Stimulated activated CD4-positive, alpha-beta T cell treated with anti-CD3 and anti-CD28 coated beads, Interleukin-15, amount 100 ng/mL, for 24 hours (primary cell): ENCODE data around the gene COL24A1.
A peak's percentile ranks its signal among the peaks of the same experiment; 100 is the strongest.
"Not testable (repeated sequence)": the region's sequence is repeated elsewhere in the genome, so short reads cannot be mapped to it uniquely, and the experiment has no call there.

Experiments
- DNase-seq: peaks from one replicate; pipeline ENCODE4 v3.0.0-alpha.2; 2020

The COL24A1 gene

DNA sequence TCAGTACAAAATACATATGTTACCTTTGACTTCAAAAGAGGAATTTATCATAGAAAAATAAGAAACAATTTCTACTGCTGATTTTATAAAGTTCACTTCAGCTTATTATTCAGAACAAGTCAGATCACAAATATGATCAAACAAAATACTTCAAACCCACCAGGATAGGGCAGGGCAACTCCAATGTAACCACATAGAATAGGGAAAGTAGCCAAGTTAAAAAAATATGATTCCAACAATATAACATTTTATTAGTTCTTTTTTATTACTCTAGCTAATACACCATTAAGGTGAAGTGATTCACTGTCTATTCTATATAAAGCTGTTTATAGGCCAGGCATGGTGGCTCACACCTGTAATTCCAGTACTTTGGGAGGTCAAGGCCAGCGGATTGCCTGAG, 393.8 kb downstream of the COL24A1 start:
- DNase-seq, result no peak

DNA sequence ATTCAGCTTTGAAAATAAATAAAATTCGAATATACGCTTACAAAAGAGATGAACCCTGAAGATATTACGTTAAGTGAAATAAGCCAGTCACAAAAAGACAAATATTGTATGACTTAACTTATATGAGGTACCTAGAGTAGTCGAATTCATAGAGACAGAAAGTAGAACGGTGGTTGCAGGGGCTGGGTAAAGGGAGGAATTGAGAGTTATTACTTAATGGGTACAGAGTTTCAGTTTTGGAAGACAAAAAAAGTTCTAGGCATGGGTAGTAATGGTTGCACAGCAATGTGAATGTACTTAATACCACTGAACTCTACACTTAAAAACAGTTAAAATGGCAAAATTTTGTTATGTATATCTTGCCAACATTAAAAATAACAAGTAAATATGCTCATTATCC, 399.7 kb downstream of the COL24A1 start:
- DNase-seq, result no peak

DNA sequence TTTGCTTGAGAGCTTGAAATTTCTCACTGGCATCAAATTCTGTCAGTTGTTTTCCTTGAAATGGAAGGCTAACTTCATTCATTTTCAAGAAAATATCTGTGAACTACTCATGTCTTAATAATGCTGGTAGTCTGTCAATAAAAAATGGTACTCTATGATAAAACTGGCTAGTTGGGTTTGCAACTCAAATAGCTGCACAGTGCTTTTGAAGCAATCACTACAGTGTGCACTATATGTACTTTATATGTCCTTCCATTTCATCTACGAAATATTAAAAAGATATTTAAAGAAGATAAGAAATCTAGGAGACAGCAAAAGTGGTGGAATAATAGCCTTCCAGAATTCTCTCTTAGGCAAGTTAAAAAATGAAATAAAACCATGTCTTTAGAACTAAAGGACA, 408.5 kb downstream of the COL24A1 start:
- DNase-seq, result no peak

DNA sequence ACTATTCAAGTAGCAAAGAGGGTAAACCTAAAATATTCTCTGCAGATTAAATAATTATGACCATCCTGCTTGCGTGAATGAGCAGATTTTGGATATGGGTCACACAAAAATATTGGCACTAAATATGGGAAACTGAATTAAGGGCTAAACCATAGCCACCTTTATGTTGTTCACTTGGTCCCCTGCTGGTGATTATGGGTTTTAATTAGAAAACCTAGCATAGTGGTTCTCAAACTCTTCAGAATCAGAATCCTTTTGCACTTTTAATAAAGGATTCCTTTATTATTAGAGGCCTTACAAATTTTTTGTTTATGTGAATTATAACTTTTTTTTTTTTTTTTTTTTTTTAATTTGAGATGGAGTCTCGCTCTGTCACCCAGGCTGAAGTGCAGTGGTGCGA, 409.8 kb downstream of the COL24A1 start:
- DNase-seq, result no peak

DNA sequence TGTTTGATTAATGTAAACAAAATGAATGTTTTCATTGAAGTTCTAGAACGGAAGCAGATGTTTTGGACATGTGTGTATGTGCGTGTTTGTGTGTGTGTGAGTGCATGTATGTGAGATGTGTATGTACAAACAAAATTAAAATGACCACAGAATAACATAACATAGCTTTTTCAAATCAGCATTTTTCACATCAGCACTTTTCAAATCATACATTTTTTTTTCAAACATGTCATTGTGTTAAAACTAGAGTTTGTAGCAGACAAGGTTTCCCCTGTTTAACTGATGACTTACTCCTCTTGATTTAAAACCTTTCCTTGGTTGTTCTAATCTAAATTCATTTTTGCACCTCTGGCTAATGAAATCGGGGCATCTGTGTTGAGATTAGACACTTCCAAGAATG, 412.8 kb downstream of the COL24A1 start:
- no peak for DNase-seq

DNA sequence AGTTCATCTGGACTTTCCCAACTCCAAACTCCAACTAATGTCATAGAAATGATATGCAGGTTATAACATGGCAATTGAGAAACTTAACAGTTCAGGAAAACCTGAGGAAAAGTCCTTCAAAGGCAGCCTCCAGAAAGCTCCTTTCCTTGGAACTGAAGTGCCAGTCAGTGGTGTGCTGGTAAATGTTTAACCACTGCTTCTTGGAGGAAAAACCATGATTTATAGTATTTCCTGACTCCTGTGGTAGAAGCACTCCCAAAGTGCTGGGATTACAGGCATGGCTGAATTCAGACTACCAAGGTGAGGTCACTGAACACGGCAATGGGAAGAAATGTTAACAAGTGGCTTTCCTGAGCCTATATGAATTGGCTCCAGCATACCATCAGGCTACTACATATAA, 421.6 kb downstream of the COL24A1 start:
- DNase-seq, result no peak

DNA sequence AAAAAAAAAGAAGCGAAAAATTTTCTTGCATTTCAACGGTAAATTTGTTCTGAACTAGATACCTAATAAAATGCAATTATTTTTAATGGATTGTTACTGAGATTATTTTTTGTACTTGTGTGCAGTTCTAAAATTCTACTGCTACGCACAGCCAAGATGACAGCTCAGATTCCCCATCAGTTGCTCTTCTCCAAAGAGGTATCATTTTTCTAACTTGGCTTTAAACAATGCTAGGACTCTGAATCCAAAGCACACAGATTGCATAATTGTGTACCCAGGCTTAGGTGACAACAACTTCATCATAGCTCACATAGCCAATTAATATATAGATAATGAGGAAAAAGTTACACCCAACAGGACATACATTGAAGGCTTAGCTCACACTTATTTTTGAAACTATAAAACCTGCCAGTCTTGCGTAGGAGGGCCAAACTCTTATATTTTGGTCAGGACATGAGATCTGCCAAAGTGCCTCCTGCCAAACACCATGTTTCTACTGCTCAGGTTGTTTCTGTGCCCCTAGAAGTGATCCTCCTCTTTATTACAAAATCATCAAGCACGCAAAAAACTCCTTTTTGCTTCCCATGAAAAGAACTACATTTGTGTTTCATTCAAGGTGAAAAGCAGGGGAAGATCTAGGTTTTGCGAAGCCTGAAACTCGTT, 437.8 kb downstream of the COL24A1 start:
- DNase-seq, result no peak

DNA sequence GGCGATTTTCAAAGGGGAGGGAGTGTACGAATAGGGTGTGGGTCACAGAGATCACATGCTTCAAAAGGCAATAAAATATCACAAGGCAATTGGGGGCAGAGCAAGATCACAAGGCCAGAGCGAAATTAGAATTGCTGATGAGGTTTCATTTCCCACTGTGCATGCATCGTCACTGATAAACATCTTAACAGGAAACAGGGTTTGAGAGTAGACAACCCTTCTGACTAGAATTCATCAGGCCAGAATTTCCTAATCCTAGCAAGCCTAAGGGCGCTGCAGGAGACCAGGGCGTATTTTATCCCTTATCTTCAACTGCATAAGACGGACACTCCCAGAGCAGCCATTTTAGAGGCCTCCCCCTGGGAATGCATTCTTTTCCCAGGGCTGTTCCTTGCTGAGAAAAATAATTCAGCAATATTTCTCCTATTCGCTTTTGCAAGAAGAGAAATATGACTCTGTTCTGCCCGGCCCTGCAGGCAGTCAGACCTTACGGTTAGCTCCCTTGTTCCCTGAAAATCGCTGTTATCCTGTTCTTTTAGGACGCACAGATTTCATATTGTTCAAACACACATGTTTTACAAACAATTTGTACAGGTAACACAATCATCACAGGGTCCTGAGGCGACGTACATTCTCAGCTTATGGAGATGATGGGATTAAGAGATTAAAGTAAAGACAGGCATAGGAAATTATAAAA, 442.0 kb downstream of the COL24A1 start:
- DNase-seq, result not testable (repeated sequence)

DNA sequence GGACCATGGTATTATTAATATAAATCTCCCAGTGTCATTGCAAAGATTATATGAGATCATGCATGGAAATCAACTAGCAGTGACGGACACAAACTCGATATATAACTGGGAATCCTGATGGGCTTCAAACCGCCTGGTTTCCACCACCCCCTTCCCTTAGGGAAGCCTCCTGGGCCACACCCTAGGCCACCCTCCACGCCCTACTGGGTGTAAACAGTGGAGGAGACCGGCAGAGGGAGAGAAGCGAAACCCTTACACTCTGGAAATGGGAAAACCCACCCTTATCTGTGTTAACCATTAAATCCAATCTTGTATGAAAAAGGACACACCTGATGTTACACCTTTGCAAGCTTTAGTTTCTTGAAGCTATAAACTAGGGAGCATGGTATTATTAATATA, 447.7 kb downstream of the COL24A1 start:
- DNase-seq, result no peak

DNA sequence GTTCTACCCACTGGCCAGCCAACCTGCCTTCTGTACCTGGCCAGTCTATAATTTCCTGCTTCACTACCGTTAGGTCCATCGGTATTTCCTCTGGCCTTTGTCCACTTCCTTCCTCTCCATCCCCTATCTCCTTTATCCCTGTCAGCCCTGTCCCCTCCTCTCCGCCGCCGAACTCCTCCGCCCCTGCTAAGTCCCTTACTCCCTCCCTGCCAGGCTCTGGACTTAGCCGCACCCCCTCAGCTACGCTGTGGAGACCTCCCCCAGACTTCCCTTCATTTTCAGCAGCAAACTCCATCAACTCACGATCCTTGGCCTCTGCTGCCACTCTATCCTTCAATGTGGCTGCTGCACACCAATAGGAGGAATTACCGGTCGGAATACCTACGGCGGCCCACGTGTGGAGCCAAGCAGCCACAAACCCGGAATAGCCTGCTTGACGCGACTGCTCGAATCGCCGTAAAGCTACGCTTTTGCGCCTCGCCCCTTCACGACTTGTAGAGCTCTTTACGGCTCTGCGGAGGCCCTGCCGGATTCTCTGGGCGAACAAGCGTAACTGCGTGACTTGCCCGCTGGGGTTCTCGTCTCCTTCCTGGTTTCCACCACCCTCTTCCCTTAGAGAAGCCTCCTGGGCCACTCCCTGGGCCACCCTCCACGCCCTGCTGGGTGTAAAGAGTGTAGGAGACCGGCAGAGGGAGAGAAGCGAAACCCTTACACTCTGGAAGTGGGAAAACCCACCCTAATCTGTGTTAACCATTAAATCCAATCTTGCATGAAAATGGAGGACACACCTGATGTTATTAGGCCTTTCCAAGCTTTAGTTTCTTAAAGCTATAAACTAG, 448.4 kb downstream of the COL24A1 start, which contains the start of gene ZNHIT6:
Gene ZNHIT6, minus strand, starts transcription at position 444 of the 839 bp plus-strand sequence. Its CDS starts 149 bp downstream, at position 295.
- DNase-seq, result peak; percentile 90

DNA sequence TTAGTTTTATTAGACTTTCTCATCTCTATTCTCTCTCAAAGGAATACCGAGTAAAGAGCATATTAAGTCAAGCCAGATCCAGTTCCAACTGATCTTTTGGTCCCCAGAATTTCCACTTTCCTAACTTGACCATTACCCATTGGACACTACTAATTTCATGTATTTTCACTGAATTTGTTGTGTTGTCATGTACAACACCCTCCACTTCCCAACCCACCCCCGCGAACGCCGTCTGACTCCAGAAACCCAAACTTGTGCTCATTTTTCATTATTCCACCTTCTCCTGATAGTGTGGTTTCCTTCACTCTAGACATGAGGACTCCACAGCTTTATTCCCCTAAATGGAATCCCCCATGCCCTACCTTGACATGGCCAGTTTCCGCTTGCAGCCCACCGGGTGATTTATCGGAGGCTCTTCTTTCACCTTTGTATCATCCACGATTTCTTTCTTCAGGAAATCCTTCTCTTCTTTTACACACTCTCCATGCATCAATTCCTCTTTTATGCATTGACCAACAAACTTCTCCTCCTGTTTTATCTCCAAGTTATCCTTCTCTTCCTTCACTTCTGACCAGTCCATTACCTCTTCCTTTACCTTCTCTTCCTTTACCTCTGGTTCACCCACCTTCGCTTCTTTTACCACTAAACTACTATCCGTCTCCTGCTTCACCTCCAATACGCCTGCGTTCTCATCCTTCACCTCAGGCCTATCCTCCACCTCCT, 449.1 kb downstream of the COL24A1 start:
- DNase-seq, result peak; percentile 2

DNA sequence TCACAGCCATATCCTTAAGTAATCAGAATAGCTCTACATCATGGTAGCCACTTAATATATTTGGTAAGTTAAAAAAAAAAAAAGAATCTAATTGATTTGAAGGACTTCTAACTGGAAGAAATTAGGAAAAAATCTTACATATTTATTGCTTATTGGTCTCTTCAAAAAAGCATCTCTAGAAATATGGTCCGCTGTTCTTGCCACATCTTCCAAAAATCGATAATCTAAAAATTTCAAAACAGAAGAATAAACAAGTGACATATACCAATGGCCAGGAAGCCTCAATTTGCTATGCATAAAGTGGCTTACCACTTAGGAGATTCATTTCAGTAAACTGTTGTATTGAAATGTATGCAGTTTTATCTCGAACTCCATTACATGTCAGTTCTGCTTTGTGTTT, 450.6 kb downstream of the COL24A1 start:
- DNase-seq, result no peak

DNA sequence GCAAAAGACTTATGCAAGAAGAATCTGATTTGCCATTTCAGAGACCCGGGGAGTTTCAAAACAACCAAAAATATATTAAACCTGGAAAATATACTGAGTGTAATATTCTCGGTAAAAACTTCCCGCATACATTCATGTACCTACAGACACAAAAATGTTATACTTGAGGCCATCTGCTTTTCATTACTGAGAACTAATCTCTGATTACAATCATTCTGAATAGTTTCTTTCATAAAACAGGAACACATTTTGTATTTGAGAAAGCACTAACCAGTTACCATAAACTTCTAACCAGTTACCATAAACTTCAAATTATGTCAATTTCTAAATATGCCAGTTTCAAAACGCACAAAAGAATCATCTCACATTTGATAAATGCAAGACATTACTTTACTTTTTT, 456.1 kb downstream of the COL24A1 start:
- DNase-seq, result no peak

DNA sequence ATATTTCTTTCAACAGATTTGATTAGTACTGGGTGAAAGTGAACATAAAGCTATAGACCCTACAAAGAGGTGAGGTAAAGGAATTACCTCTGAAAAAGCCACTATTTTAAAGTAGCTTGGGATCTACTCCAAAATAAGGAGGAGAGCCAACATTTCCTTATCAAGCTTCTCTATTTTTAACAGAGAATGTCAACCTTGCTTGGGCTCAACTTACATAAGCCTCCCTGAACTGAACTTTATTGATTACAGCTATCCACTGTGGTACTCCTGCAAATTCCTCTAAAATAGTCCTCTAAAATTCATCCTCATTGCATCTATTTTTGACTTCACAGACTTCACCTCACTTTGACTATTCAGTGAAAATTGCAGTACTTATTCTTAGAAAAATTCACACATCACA, 458.7 kb downstream of the COL24A1 start:
- DNase-seq, result no peak

DNA sequence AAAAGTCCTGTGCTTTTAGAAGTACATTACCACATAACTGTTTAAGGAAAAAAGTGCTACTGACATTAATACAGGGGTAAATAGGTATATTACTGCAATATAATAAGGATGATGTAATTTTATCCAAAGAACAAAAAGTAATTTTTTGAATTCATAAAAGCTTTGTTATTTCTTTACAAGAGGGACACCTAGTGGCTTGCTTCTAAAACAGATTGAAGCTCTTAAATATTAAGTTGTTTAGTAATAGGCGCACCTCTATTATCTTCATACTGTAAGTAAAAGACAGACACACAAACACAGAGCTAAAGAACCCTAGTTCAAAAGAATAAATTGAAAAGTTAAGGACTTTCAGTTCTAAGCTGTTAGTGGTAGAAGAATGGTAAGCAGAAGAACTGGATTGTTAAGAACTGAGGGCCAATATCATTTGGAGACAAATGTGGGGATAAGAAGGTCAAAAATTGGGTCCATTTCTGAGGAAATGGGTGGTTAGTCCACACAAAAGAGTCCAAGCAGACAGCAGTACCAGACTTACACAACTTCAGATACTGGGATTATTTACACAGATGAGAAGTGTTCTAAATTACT, 463.8 kb downstream of the COL24A1 start:
- DNase-seq, result no peak

DNA sequence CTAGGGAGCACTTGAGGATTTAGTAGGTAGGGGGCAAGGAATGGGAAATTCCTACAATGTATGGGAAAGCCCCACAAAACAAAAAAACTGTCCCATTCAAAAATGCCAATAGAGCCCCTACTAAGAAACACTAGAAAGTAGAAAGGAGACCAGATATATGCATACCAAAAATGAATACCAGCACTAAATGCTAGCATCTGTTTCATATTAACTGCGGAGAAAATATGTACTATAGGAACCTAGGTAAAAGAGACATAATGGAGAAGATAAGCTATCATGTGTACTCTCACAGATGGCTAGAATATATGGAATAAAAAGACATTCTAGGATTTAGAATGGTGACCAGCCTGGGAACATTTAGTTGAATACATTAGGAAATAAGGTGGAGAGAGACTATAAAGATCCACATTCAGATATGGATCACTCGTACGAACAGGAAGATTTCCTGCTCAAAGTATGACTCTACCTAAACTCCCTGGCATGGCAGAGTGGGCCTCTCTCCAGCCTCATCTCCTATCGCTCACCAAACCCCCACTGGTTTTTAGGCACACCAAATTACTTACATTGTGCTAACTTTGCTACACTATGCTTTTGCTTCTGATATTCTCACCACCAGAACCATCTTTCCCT, 466.7 kb downstream of the COL24A1 start:
- no peak for DNase-seq

DNA sequence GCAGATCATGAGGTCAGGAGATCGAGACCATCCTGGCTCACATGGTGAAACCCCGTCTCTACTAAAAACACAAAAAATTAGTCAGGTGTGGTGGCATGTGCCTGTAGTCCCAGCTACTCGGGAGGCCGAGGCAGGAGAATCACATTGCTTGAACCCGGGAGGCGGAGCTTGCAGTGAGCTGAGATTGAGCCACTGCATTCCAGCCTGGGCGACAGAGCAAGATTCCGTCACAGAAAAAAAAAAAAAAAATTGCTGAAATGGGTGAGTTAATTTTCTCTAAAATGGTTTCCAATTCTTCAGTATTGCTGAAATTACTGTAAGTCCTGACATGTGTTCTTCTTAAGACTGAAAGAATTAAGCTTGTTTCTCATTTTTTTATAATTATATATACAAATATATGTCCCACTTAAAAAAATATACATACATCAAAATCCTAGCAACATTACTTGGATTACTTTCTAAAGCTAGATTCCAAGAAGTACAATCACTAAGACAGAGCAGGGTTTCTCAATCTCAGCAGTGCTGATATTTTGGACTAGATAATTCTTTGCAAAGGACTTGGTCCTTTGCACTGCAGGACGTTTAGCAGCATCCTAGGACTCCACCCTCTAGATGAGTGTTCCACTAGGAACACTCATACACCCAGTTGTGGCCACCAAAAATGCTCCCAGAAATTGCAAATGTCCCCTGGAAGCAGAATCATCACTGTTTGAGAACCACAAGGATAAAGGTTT, 473.1 kb downstream of the COL24A1 start:
- DNase-seq, result no peak

DNA sequence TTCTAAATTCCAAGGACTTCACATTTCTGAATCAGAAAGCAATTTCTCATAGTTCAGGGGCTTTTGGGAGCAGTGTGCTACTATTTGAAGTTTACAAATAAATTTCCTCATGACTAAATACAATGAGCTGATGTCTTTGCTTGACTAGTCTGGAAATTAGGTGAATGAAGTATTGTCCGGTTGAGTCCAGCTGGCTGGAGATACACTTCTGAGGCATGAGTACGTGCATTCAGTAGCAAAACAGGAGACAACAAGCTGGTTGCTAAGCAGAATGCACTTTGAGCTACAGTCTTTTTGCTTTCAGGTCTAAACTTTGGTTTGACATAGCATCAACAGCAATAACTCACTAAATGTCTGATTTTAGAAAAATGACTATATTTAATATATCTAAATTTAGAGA, 475.5 kb downstream of the COL24A1 start:
- no peak for DNase-seq
